LNCaP clone FGC (cell line): Measurements from ENCODE around the gene CCSER1.
A peak's percentile ranks its signal among the peaks of the same experiment; 100 is the strongest.

Experiments used
- DNase-seq: peaks from one replicate; pipeline ENCODE4 v3.0.0-alpha.2; 2011; ENCODE audit warnings: low read depth
- H3K4me3 ChIP-seq: 2 replicates; pipeline ENCODE4 v1.5.1; 2011; ENCODE audit warnings: mild to moderate bottlenecking, low read depth, low read length, control low read depth
- TF ChIP-seq, protein P1 (sequence below): IDR thresholded peaks from 2 replicates; pipeline ENCODE4 v1.5.1; 2012; ENCODE audit warnings: mild to moderate bottlenecking; ENCODE audit not compliant: control insufficient read depth, insufficient read depth; ENCODE audit errors: extremely low read depth

Gene CCSER1

DNA sequence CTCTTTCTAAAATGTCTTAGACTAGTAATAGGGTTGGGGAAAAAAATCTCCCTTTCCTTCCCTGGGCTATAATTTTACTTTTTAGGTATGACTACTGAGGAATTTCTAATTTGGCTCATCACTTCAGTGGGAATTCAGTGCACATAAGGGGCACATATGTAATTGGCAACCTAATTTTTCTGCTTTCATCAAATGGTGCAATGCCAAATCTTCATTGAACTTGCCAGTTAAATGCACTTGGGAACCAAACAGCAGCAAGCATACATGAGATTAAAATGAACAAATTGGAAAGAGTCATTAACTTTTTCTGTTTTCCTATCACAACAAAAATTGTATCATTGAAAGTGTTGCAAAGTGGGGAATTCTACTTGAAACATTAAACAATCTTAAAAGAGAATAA lies 2.9 kb upstream of the CCSER1 start:
- no peak for DNase-seq
- TF ChIP-seq, protein P1, sequence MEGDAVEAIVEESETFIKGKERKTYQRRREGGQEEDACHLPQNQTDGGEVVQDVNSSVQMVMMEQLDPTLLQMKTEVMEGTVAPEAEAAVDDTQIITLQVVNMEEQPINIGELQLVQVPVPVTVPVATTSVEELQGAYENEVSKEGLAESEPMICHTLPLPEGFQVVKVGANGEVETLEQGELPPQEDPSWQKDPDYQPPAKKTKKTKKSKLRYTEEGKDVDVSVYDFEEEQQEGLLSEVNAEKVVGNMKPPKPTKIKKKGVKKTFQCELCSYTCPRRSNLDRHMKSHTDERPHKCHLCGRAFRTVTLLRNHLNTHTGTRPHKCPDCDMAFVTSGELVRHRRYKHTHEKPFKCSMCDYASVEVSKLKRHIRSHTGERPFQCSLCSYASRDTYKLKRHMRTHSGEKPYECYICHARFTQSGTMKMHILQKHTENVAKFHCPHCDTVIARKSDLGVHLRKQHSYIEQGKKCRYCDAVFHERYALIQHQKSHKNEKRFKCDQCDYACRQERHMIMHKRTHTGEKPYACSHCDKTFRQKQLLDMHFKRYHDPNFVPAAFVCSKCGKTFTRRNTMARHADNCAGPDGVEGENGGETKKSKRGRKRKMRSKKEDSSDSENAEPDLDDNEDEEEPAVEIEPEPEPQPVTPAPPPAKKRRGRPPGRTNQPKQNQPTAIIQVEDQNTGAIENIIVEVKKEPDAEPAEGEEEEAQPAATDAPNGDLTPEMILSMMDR = no peak
- no peak overlapping the region for H3K4me3 ChIP-seq

DNA sequence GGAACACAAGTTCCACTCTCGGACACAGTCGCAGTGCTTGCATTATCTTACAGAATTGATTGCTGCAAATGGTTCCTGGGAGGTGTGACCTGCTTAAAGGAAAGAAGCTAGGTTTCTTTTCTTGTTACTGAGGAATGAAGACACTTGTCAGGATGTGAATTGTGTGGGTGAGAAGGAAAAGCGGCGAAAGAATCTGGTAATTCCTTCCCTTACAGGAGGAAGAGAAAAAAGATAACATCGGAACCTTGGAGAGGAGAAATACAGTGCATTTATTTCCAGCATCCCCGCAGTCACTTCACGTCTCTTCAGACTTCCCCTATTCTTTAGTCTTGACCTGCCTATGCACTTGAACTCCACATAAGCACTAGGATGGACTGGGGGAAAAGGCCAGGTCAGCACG lies 389 bp upstream of the CCSER1 start:
- no peak for DNase-seq
- H3K4me3 ChIP-seq = no peak overlapping the region
- TF ChIP-seq, protein P1 = no peak

DNA sequence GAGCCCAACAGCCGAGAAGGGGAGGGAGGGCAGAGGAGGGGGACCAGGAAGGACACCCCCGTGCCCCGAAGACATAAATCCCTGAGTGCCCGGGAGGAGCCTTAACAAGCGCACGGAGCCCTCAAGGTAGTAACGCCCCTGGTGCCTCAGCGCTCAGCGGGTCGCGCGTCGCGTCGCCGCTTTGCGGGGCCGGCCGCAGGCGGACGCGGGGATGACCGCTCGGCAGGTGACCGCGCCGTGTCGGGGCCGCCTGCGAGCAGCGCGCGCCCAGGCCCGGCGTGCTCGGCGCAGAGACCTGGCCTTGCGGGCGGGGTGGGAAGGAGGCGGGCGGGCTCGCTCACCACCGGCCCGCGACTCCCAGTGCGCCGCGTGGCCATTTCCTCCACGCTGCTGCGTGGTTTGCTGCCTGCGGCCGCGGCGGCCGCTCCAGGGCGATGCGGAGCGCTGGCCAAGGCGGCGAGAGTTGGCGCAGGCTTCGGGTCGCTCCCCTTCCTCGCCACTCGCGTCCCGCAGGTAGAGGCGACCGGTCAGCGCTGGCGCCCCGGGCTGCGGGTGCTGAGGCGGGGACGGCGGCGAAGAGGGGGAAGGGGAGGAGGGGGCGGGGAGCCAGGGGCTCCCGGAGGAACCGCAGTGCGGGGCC lies 632 bp downstream of the CCSER1 start:
- TF ChIP-seq, protein P1 = no peak
- DNase-seq = no peak
- H3K4me3 ChIP-seq = peak overlapping the region; percentile 44

DNA sequence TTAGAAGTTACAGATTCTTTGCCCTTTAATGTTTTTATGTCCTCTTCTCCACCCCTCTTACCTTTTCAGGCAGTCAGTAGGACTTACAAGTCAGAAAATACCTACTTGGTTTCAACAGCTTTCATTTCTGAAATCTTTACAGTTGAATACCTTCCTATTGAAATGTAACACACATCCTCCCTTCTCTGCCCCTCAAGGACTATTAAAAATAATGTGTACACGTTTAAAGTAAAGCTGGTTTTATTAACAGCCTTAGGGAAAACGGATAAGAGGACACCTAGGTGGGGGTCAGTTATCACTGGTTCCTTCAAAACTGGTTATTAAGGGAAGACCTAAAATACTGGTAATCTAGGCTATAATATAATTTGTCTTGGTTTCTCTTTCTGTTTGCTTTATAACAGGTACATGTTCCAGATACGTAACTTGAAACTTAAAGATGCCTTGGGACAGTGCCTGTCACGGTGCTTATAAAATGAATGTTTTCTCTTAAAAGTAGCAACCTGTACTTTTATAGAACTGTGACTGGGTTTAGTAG lies 1.8 kb downstream of the CCSER1 start:
- H3K4me3 ChIP-seq = peak overlapping the region; percentile 44; the same call in 1 of the 2 replicates
- DNase-seq = peak; percentile 28
- TF ChIP-seq, protein P1 = no peak

DNA sequence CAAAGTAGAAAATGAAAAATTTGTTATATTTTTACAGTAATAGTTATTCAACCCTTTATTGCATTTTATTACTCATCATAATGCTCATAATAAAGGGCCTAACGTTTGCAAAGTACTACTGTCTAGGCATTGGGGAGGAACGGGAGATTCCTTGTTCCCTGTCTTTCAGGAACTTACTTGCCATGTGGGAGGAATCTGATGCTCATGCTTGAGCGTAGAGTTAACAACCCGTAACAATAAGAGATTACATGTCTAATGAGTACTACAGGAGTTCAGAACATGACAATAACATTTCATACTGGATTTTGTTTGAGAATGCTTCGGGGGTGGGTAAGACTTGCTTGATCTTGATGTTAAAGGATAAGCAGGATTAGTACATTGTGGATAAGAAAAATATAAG lies 2.9 kb downstream of the CCSER1 start:
- no peak for DNase-seq
- no peak overlapping the region for H3K4me3 ChIP-seq
- TF ChIP-seq, protein P1 = no peak

DNA sequence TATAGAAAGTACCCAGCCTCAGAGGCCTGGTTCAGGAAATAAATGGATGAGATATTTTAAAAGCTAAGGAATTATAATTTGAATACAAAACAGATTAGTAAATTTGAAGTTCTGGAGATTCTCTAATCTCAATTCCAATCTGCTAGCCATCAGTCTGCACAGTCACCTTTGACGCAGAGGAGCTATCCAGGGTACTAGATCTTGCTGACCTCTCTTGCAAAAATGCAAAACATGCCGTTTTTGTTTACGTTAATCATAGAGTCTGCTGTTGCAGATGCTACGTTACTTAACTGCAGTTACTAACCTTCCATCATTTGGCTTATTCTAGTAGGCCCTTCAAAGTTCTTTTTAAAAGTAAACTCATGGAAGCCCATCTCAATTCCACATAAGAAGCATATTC lies 10.4 kb downstream of the CCSER1 start:
- TF ChIP-seq, protein P1 = no peak

DNA sequence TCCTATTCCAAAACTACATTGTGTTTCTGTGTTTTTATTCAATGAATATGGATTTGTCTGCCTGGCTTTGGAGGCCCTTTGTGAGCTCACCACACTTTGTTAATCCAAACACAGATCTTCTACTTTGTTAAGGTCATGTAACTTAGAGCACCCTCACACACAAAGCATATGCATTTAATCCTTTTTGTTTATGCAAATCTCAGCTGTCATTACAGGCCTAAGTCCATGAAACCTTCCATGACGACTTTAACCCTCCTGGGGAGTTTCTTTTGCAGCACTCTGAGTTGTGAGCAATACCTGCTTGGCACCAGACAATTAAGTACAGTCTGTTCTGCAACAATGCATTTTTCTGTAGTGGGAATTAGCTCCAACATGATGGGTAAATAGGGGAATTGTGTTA lies 14.9 kb downstream of the CCSER1 start:
- DNase-seq = no peak
- TF ChIP-seq, protein P1 = no peak

More for the DNA sequence above, 10.4 kb downstream of the CCSER1 start:
- no peak overlapping the region for H3K4me3 ChIP-seq
- DNase-seq = peak; percentile 18

More for the DNA sequence above, 14.9 kb downstream of the CCSER1 start:
- H3K4me3 ChIP-seq = no peak overlapping the region
